Right atrium auricular region (tissue), 2 donors: ENCODE results near the gene ACSF3. TPM values are rescaled to one million over a fixed set of nuclear protein-coding genes. Genes with fewer than 3 reads are reported as not detected.

Source experiments
- DNase-seq: peaks from one replicate; pipeline ENCODE4 v3.0.0-alpha.2; 2019; ENCODE audit warnings: low spot score
- H3K27ac ChIP-seq, 2 donors: fragments of 200-600 bp; sonication (generic); 1 replicate in 1 of 2; 2 replicates in 1 of 2; pipeline ENCODE4 v1.5.1; 2016 to 2019
- H3K27me3 ChIP-seq, 2 donors: fragments of 200-600 bp; sonication (generic); one replicate each; pipeline versions ENCODE4 v1.5.1 to v1.6.0; 2017 to 2019
- H3K36me3 ChIP-seq: fragments of 200-600 bp; sonication (generic); one replicate; pipeline ENCODE4 v1.5.1; 2016
- H3K4me1 ChIP-seq, 2 donors: fragments of 200-600 bp; sonication (generic); one replicate each; pipeline versions ENCODE4 v1.5.1 to v1.6.0; 2017 to 2019
- H3K4me3 ChIP-seq, 2 donors: fragments of 200-600 bp; sonication (generic); 1 replicate in 1 of 2; 2 replicates in 1 of 2; pipeline ENCODE4 v1.5.1; 2017 to 2019; ENCODE audit warnings: mild to moderate bottlenecking in 1 of 2, moderate library complexity in 1 of 2
- H3K9me3 ChIP-seq, 2 donors: fragments of 200-600 bp; sonication (generic); one replicate each; pipeline ENCODE4 v1.5.1; 2019
- CTCF ChIP-seq, 2 donors: fragments of 200-600 bp; sonication (generic); IDR thresholded peaks; one replicate each; pipeline ENCODE4 v1.5.1; 2019; ENCODE audit warnings: antibody characterized with exemption in 2 of 2
- total RNA-seq, 2 donors: library from RNA; depleted of rRNA; stranded (reverse); fragments of >200 nt; gene quantifications; one replicate each; pipeline ENCODE4 v1.1.0, GENCODE V29; 2016

Gene ACSF3
- total RNA-seq, 2 donors from 2014 or later = 13.4 to 15.9 TPM

GRCh38 chr16:89047331-89048089 lies 46.1 kb upstream of the ACSF3 start:
- Histone ChIP-seq H3K27ac (no peak overlapping the region), H3K4me1 (no peaks in the 10 kb centered on the region), H3K36me3 (no peaks in the 10 kb centered on the region), H3K9me3 (no peaks in the 10 kb centered on the region), H3K4me3 (no peak overlapping the region), H3K27me3 (no peaks in the 10 kb centered on the region)
- no peak for DNase-seq
- no peak for TF ChIP-seq CTCF (IDR thresholded peaks at IDR 0.05)

- H3K4me3 ChIP-seq = no peak overlapping the region
- no peaks in the 10 kb centered on the region for H3K27me3 ChIP-seq
- no peaks in the 10 kb centered on the region for H3K9me3 ChIP-seq
- no peak for TF ChIP-seq CTCF (IDR thresholded peaks at IDR 0.05)
- no peak overlapping the region for H3K27ac ChIP-seq
- no peaks in the 10 kb centered on the region for H3K36me3 ChIP-seq
- no peaks in the 10 kb centered on the region for H3K4me1 ChIP-seq
- no peak for DNase-seq
Observed at GRCh38 chr16:89048090-89048725, 45.4 kb upstream of the ACSF3 start.

GRCh38 chr16:89048871-89049422 lies 44.7 kb upstream of the ACSF3 start:
- no peak overlapping the region for H3K27ac ChIP-seq
- no peaks in the 10 kb centered on the region for H3K27me3 ChIP-seq
- no peak overlapping the region for H3K4me3 ChIP-seq
- no peak for TF ChIP-seq CTCF (IDR thresholded peaks at IDR 0.05)
- no peak for DNase-seq
- H3K9me3 ChIP-seq = no peaks in the 10 kb centered on the region
- no peaks in the 10 kb centered on the region for H3K4me1 ChIP-seq
- H3K36me3 ChIP-seq = no peaks in the 10 kb centered on the region

- no peak for DNase-seq
- H3K27ac ChIP-seq = no peak overlapping the region
- no peaks in the 10 kb centered on the region for H3K9me3 ChIP-seq
- H3K36me3 ChIP-seq = no peaks in the 10 kb centered on the region
- TF ChIP-seq CTCF (IDR thresholded peaks at IDR 0.05) = no peak
- no peak overlapping the region for H3K4me3 ChIP-seq
- H3K4me1 ChIP-seq = no peaks in the 10 kb centered on the region
- no peaks in the 10 kb centered on the region for H3K27me3 ChIP-seq
Observed at GRCh38 chr16:89049484-89050118, 44.1 kb upstream of the ACSF3 start.

- no peak overlapping the region for H3K27ac ChIP-seq
- no peaks in the 10 kb centered on the region for H3K36me3 ChIP-seq
- H3K9me3 ChIP-seq = no peaks in the 10 kb centered on the region
- DNase-seq = no peak
- no peaks in the 10 kb centered on the region for H3K27me3 ChIP-seq
- H3K4me3 ChIP-seq = no peak overlapping the region
- no peaks in the 10 kb centered on the region for H3K4me1 ChIP-seq
- no peak for TF ChIP-seq CTCF (IDR thresholded peaks at IDR 0.05)
Observed at GRCh38 chr16:89050119-89050867, 43.4 kb upstream of the ACSF3 start.
